Mucosa of rectum (tissue), 2 donors: ENCODE measurements around the gene WDR90.

Source experiments
- H3K27ac ChIP-seq, 2 donors: one replicate each; pipeline ENCODE4 v1.7.0; 2013; ENCODE audit warnings: inconsistent platforms in 2 of 2, low read depth in 2 of 2, low read length in 2 of 2
- H3K27me3 ChIP-seq, 2 donors: one replicate each; pipeline ENCODE4 v1.7.0; 2013; ENCODE audit warnings: low read length in 2 of 2; ENCODE audit not compliant: control insufficient read depth in 2 of 2, insufficient read depth in 2 of 2
- H3K36me3 ChIP-seq, 2 donors: one replicate each; pipeline ENCODE4 v1.7.0; 2013; ENCODE audit warnings: low read length in 2 of 2; ENCODE audit not compliant: control insufficient read depth in 2 of 2, insufficient read depth in 2 of 2
- H3K4me1 ChIP-seq, 2 donors: one replicate each; pipeline ENCODE4 v1.7.0; 2013; ENCODE audit warnings: low read length in 2 of 2, mild to moderate bottlenecking in 1 of 2; ENCODE audit not compliant: control insufficient read depth in 2 of 2, insufficient read depth in 2 of 2
- H3K4me3 ChIP-seq, 2 donors: one replicate each; pipeline ENCODE4 v1.7.0; 2013; ENCODE audit warnings: low read length in 2 of 2
- H3K9ac ChIP-seq, 2 donors: one replicate each; pipeline ENCODE4 v1.7.0; 2013; ENCODE audit warnings: low read length in 2 of 2, low read depth in 1 of 2, mild to moderate bottlenecking in 1 of 2
- H3K9me3 ChIP-seq, 2 donors: one replicate each; pipeline ENCODE4 v1.7.0; 2013; ENCODE audit warnings: low read length in 2 of 2; ENCODE audit not compliant: control insufficient read depth in 2 of 2
- donor health status: healthy.
- donor health status: Normal muscosa, but diverticular disease.

Gene WDR90

DNA sequence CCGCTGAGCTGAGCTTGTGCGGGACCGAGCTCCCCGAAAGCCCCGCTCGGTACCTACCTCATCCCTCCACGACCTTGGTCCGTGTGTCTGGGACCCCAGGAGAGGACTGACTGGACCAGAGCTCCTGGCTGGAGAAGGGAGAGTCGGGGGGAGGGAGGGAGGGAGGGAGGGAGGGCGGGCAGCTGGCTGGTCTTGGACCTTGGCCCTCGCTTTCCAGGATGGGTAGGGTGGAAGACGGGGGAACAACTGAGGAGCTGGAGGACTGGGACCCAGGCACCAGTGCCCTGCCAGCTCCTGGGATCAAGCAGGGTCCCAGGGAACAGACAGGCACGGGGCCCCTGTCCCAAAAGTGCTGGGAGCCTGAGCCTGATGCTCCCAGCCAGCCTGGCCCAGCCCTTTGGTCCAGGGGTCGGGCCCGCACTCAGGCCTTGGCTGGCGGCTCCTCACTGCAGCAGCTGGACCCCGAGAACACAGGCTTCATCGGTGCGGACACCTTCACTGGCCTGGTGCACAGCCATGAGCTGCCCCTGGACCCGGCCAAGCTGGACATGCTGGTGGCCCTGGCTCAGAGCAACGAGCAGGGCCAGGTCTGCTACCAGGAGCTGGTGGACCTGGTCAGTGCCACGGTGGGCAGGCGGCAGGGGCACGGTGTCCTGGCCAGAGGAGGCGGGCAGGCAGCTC lies 26.9 kb downstream of the WDR90 start:
- Histone ChIP-seq H3K9me3 (no peaks in the 10 kb centered on the region), H3K36me3 (peaks cover 19 to 21% of the 10 kb centered on the region in 2 donors), H3K27me3 (no peaks in the 10 kb centered on the region), H3K27ac (no peak overlapping the region), H3K9ac (peak overlapping the region in 1 of 2 donors; percentile 63), H3K4me3 (peak overlapping the region; percentile 35 to 48), H3K4me1 (peaks cover 31 to 36% of the 10 kb centered on the region in 2 donors)

DNA sequence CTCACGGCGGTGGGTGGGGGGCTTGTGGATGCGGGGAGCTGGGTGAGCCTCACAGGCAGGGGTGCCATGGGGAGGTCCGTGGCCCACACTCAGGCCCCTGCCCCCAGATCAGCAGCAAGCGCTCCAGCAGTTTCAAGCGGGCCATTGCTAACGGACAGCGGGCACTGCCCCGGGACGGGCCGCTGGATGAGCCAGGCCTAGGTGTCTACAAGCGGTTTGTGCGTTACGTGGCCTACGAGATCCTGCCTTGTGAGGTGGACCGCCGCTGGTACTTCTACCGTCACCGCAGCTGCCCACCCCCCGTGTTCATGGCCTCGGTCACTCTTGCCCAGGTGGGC lies 27.4 kb downstream of the WDR90 start:
- Histone ChIP-seq H3K9ac (peak overlapping the region in 1 of 2 donors; percentile 63), H3K27me3 (no peaks in the 10 kb centered on the region), H3K36me3 (peaks cover 17 to 18% of the 10 kb centered on the region in 2 donors), H3K4me1 (peaks cover 37 to 42% of the 10 kb centered on the region in 2 donors), H3K9me3 (no peaks in the 10 kb centered on the region), H3K4me3 (no peak overlapping the region), H3K27ac (no peak overlapping the region)

DNA sequence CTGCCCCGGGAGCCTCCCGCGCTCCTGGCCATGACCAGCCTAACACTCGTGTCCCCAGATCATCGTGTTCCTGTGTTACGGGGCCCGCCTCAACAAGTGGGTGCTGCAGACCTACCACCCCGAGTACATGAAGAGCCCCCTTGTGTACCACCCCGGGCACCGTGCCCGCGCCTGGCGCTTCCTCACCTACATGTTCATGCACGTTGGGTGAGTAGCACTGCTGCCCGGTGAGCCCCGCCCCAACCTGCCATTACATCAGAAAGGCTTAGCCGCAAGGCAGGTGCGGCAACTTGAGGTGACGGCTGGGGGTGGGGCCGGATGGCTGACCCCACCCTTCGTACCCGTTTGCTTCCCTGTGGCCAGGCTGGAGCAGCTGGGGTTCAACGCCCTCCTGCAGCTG lies 27.7 kb downstream of the WDR90 start:
- H3K9me3 ChIP-seq = no peaks in the 10 kb centered on the region
- peaks cover 40 to 45% of the 10 kb centered on the region in 2 donors for H3K4me1 ChIP-seq

DNA sequence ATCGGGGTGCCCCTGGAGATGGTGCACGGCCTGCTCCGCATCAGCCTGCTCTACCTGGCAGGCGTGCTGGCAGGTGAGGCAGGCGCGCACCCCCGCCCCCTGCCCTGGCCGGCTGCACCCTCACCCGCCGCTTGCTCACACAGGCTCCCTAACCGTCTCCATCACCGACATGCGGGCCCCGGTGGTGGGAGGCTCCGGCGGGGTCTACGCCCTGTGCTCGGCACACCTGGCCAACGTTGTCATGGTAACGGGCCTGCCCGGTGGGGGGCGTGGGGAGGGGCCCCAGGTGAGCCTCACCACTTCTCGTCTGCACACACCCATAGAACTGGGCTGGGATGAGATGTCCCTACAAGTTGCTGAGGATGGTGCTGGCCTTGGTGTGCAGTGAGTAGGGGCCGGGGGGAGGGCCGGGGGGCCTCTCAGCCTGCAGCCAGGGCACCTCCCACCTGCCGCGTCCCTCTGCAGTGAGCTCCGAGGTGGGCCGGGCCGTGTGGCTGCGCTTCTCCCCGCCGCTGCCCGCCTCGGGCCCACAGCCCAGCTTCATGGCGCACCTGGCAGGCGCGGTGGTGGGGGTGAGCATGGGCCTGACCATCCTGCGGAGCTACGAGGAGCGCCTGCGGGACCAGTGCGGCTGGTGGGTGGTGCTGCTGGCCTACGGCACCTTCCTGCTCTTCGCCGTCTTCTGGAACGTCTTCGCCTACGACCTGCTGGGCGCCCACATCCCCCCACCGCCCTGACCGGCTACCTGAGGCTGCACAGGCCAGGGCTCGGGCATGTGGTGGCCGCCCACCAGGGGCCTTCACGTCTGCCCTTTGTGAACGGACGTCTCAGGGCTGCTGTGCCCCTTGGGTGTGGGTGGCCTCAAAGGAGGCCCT lies 28.4 kb downstream of the WDR90 start:
- Histone ChIP-seq H3K9me3 (no peaks in the 10 kb centered on the region), H3K9ac (peak overlapping the region in 1 of 2 donors; percentile 63), H3K27ac (peak overlapping the region; percentile 28 to 32), H3K27me3 (no peaks in the 10 kb centered on the region), H3K4me1 (peaks cover 44 to 50% of the 10 kb centered on the region in 2 donors), H3K36me3 (peaks cover 21% of the 10 kb centered on the region in 2 donors), H3K4me3 (peak overlapping the region in 1 of 2 donors; percentile 34)

More for the DNA sequence above, 27.7 kb downstream of the WDR90 start:
- H3K27me3 ChIP-seq = no peaks in the 10 kb centered on the region
- H3K4me3 ChIP-seq = peak overlapping the region in 1 of 2 donors; percentile 34
- peak overlapping the region in 1 of 2 donors; percentile 63 for H3K9ac ChIP-seq
- H3K27ac ChIP-seq = peak overlapping the region; percentile 28 to 32
- peaks cover 19 to 22% of the 10 kb centered on the region in 2 donors for H3K36me3 ChIP-seq

DNA sequence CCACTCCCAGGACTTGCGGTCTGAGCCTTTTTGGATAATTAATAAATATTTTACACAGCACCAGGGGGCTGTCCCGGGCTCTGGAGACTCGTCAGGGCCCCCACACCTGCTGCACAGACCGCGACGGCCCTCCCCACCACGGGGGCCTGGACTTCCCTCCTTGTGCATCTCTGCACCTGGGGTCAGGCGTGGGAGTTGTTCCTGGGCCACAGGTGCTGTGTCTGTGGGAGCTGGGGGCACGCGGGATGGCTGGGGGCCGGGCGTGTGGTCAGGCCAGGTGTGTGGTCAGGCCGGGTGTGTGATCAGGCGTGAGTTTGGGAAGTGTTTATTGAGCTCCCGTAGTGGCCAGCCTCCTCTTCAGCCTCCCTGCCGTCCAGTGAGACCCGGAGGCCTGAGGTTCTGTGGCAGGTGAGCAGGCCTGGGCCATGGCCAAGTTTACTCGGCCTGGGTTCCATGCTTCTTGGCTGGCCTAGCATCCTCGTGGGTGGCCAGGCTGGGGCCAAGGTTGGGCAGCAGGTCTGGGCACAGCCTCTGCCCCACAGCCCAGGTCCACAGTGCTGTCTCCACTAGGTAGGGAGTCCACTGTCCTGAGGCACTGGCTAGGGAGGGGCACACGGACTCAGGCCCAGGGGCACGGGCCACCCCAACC lies 29.2 kb downstream of the WDR90 start:
- no peak overlapping the region for H3K27ac ChIP-seq
- peaks cover 13 to 21% of the 10 kb centered on the region in 2 donors for H3K36me3 ChIP-seq
- peaks cover 49 to 53% of the 10 kb centered on the region in 2 donors for H3K4me1 ChIP-seq
- no peaks in the 10 kb centered on the region for H3K9me3 ChIP-seq
- H3K27me3 ChIP-seq = no peaks in the 10 kb centered on the region
- no peak overlapping the region for H3K9ac ChIP-seq
- H3K4me3 ChIP-seq = no peak overlapping the region

DNA sequence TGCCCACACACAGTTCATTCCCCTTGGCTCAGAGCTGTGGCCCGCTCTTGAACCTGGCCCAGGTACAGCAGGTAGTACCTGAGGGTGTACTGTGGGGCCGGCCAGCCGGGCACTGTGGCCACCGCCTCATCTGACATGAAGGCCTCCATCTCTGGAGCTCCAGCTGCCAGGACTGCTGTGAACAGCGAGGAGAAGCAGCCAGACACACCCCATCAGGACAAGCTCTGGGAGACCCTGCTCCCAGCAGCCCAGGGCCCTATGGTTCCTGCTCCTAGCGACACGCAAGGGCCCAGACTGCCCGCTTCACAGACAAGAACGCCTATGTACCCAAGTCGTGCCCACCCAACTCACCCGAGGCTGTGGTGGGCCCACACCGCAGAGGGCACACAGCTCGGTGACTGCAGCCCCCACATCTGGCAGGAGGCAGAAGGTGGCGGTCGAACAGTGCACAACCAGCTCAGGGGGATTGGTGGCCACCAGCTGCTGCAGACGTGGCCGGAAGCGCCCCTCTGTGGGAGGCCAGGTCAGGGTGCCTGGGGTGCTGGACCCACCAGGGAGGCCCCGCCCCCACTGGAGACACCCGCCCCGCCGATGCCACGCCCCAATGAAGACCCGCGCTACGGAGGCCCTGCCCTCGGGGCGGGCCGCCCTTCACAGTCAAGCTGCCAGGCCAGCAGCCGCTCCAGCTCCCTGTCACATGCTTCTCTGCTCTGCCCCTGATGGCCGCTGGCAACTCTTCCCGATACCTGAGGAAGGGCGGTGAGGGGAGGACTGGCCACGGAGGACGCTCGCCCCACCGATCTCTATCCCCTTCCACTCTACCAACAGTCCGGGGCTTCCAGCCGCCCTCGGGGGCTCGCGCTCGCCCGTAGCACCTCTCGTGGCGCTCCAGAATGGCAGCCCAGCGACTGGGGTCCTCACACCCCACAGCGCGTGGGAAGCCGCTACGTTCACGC lies 30.0 kb downstream of the WDR90 start:
- Histone ChIP-seq H3K9ac (peak overlapping the region in 1 of 2 donors; percentile 59), H3K27ac (peak overlapping the region; percentile 82 to 88), H3K4me3 (peak overlapping the region; percentile 62 to 64), H3K4me1 (peaks cover 54 to 58% of the 10 kb centered on the region in 2 donors), H3K36me3 (peaks cover 12 to 20% of the 10 kb centered on the region in 2 donors), H3K9me3 (no peaks in the 10 kb centered on the region), H3K27me3 (no peaks in the 10 kb centered on the region)

DNA sequence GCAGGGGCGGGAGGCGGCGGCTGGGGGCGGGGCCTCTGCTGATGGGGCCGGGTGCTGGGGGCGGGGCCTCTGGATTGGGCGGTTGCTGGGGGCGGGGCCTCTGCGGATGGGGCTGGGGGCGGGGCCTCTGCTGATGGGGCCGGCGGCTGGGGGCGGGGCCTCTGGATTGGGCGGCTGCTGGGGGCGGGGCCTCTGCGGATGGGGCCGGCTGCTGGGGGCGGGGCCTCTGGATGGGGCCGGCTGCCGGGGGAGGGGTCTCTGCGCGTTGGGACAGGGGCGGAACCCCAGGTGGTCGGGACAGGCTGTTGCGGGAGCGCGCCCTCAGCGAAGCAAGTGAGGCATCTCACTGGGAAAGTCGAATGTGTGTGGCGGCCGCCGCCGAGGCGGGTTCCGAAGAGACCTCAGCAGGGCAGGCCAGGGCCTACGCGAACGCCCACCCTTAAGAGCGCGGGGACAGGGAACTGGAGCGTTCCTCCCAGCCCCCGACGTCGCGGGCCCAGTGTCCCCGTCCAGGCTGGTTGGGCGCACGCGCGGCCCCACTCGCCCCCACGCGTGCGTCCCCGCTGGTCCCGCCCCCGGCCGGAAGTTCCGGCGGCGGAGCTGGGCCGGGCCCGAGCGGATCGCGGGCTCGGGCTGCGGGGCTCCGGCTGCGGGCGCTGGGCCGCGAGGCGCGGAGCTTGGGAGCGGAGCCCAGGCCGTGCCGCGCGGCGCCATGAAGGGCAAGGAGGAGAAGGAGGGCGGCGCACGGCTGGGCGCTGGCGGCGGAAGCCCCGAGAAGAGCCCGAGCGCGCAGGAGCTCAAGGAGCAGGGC lies 30.9 kb downstream of the WDR90 start, which contains the start of gene STUB1:
TSS of gene STUB1 (plus strand) at position 597 of the 811 bp plus-strand sequence. CDS start at position 713, 116 bp downstream.
- Histone ChIP-seq H3K4me3 (peak within 1 kb of the TSS; percentile 82 to 84), H3K36me3 (peaks cover 12 to 20% of the 10 kb centered on the region in 2 donors), H3K27me3 (no peaks in the 10 kb centered on the region), H3K4me1 (peaks cover 54 to 55% of the 10 kb centered on the region in 2 donors), H3K27ac (peak within 1 kb of the TSS; percentile 82 to 94), H3K9ac (peak within 1 kb of the TSS; percentile 70 to 81), H3K9me3 (no peaks in the 10 kb centered on the region)

DNA sequence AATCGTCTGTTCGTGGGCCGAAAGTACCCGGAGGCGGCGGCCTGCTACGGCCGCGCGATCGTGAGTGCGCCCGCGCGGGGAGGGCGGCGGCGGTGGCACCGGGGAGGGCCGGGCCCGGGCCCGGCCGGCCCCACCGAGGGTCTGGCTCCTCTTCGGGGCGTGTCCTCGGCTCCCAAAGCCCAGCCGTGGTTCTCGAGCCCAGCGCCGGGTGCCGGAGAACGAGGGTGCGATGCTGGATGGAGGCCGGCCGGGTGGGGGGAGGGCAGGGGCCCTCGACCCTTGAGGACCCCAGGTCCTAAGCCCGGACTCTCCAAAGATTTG lies 31.4 kb downstream of the WDR90 start:
- H3K4me1 ChIP-seq = peaks cover 51 to 54% of the 10 kb centered on the region in 2 donors

More for the DNA sequence above, 31.4 kb downstream of the WDR90 start:
- H3K9ac ChIP-seq = peak overlapping the region; percentile 70 to 81
- no peaks in the 10 kb centered on the region for H3K27me3 ChIP-seq
- peak overlapping the region; percentile 82 to 94 for H3K27ac ChIP-seq
- peak overlapping the region; percentile 82 to 84 for H3K4me3 ChIP-seq
- peaks cover 12 to 20% of the 10 kb centered on the region in 2 donors for H3K36me3 ChIP-seq
- no peaks in the 10 kb centered on the region for H3K9me3 ChIP-seq
